ENCODE measurements around the gene RGL2. TPM values are rescaled to one million over a fixed set of nuclear protein-coding genes. Genes with fewer than 3 reads are reported as not detected.

The RGL2 gene
- total and polyA plus RNA-seq, 2 donors (not counting 1 experiment from before 2014, with no cell fraction given) = 98.5 to 133 TPM

DNA sequence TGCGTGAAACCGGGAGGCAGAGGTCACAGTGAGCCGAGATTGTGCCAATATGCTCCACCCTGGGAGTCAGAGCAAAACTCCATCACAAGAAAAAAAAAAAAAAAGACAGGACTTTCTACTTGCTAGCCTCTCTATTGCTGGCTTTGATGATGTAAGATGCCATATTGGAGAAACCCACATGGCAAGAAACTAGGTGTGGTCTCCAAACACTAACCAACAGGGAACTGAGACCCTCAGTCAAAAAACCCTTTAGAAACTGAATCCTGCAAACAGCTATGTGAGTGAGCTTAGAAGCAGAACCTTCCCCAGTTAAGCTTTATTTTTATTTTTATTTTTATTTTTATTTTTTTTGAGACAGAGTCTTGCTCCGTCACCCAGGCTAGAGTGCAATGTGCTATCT, 37.2 kb upstream of the RGL2 start:
- CTCF ChIA-PET = interaction anchor here (0.6 to 2.2 kb wide), 4 partner anchors 9 to 190 kb away, joined by 3 to 12 read pairs (median 3); partner anchors contain the start of genes RPS18, VPS52 and ZBTB22
- H3K4me1 Mint-ChIP-seq = peaks cover 43% of the 10 kb centered on the region
- POLR2A ChIA-PET = interaction anchor here (0.6 to 0.7 kb wide), 2 partner anchors 10 to 344 kb away, joined by 5 to 7 read pairs; no protein-coding TSS in a partner anchor

DNA sequence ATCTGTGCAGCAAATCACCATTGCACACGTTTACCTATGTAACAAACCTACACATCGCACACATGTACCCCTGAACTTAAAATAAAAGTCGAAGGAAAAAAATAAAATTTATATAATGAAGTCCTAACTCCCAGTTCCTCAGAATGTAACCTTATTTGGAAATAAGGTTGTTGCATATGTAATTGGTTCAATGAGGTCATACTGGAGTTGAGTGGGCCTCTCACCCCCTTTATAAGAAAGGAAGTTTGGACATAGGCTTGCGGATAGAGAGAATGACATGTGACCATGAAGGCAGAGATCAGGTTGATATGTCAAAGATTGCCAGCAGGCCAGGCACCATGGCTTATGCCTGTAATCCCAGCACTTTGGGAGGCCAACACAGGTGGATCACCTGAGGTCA, 34.9 kb upstream of the RGL2 start:
- Histone ChIP-seq H2AFZ (ENCODE audit: insufficient read depth, low read depth, low read length, poor library complexity, severe bottlenecking) (no peak overlapping the region), H3K27me3 (replicated peaks in 1 of 4; ENCODE audit: control extremely low read depth in 1 of 4, control insufficient read depth in 3 of 4, insufficient read depth in 4 of 4, low read length in 3 of 4) (no peaks in the 10 kb centered on the region), H3K9me3 (ENCODE audit: control extremely low read depth in 1 of 3, control insufficient read depth in 2 of 3, insufficient read depth in 1 of 3, low read length in 2 of 3) (no peaks in the 10 kb centered on the region), H3K36me3 (replicated peaks in 1 of 2; ENCODE audit: control extremely low read depth in 1 of 2, control insufficient read depth in 1 of 2, extremely low read depth in 1 of 2, insufficient read depth in 2 of 2, low read length in 1 of 2) (no peaks in the 10 kb centered on the region), H3K4me3 (ENCODE audit: control extremely low read depth in 1 of 5, extremely low read depth in 1 of 5, insufficient read depth in 1 of 5, low read depth in 2 of 5, low read length in 4 of 5) (no peak overlapping the region), H3K9ac (ENCODE audit: low read length) (no peak overlapping the region), H3K4me2 (replicated peaks; ENCODE audit: low read depth, low read length, poor library complexity, severe bottlenecking) (no peak overlapping the region), H3K4me1 (ENCODE audit: control insufficient read depth in 2 of 2, insufficient read depth in 2 of 2, low read length in 2 of 2) (peaks cover 29 to 47% of the 10 kb centered on the region in 2 donors), H3K79me2 (ENCODE audit: control insufficient read depth, insufficient read depth, low read length) (peaks cover 7% of the 10 kb centered on the region), H4K20me1 (ENCODE audit: control insufficient read depth, insufficient read depth, low read length, poor library complexity, severe bottlenecking) (no peaks in the 10 kb centered on the region), H3K27ac (ENCODE audit: low read length in 2 of 2) (no peak overlapping the region)
- H3K27me3 Mint-ChIP-seq = no peaks in the 10 kb centered on the region
- POLR2A ChIA-PET = interaction anchor here (0.6 to 0.7 kb wide), 4 partner anchors 8 to 40 kb away, joined by 3 to 7 read pairs (median 4); no protein-coding TSS in a partner anchor
- CTCF ChIA-PET = interaction anchor here (0.9 to 1.2 kb wide), 2 partner anchors 9 to 16 kb away, joined by 3 to 4 read pairs; partner anchors contain the start of gene ZBTB22
- DNase-seq (no peak), ATAC-seq (ENCODE audit: low read depth) (no peak)
- no peak for TF ChIP-seq EZH2 (IDR thresholded peaks at IDR 0.05; ENCODE audit: borderline replicate concordance, insufficient read depth, low read depth, low read length, poor library complexity, severe bottlenecking)
- TF ChIP-seq, protein P1, sequence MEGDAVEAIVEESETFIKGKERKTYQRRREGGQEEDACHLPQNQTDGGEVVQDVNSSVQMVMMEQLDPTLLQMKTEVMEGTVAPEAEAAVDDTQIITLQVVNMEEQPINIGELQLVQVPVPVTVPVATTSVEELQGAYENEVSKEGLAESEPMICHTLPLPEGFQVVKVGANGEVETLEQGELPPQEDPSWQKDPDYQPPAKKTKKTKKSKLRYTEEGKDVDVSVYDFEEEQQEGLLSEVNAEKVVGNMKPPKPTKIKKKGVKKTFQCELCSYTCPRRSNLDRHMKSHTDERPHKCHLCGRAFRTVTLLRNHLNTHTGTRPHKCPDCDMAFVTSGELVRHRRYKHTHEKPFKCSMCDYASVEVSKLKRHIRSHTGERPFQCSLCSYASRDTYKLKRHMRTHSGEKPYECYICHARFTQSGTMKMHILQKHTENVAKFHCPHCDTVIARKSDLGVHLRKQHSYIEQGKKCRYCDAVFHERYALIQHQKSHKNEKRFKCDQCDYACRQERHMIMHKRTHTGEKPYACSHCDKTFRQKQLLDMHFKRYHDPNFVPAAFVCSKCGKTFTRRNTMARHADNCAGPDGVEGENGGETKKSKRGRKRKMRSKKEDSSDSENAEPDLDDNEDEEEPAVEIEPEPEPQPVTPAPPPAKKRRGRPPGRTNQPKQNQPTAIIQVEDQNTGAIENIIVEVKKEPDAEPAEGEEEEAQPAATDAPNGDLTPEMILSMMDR (IDR thresholded peaks at IDR 0.05) = no peak
- no peaks in the 10 kb centered on the region for H3K9me3 Mint-ChIP-seq (ENCODE audit: insufficient read depth)
- WGBS (ENCODE audit: insufficient coverage) = no CpG with 5 or more reads among the region's 4 CpGs
- no peak overlapping the region for H3K4me3 Mint-ChIP-seq
- no peak overlapping the region for H3K27ac Mint-ChIP-seq
- peaks cover 48% of the 10 kb centered on the region for H3K4me1 Mint-ChIP-seq
- intact Hi-C loops (cut with micrococcal nuclease) = no loop called here

More for the DNA sequence above, 37.2 kb upstream of the RGL2 start:
- no peaks in the 10 kb centered on the region for H3K9me3 ChIP-seq (ENCODE audit: control extremely low read depth in 1 of 3, control insufficient read depth in 2 of 3, insufficient read depth in 1 of 3, low read length in 2 of 3)
- no peaks in the 10 kb centered on the region for H3K36me3 ChIP-seq (replicated peaks in 1 of 2; ENCODE audit: control extremely low read depth in 1 of 2, control insufficient read depth in 1 of 2, extremely low read depth in 1 of 2, insufficient read depth in 2 of 2, low read length in 1 of 2)
- H3K4me3 ChIP-seq (ENCODE audit: control extremely low read depth in 1 of 5, extremely low read depth in 1 of 5, insufficient read depth in 1 of 5, low read depth in 2 of 5, low read length in 4 of 5) = no peak overlapping the region
- H3K79me2 ChIP-seq (ENCODE audit: control insufficient read depth, insufficient read depth, low read length) = peaks cover 7% of the 10 kb centered on the region
- no peak overlapping the region for H3K27ac ChIP-seq (ENCODE audit: low read length in 2 of 2)
- Mint-ChIP-seq H3K4me3 (no peak overlapping the region), H3K27ac (no peak overlapping the region), H3K9me3 (ENCODE audit: insufficient read depth) (no peaks in the 10 kb centered on the region), H3K27me3 (no peaks in the 10 kb centered on the region)
- intact Hi-C loops (cut with micrococcal nuclease) = no loop called here
- peaks cover 22 to 38% of the 10 kb centered on the region in 2 donors for H3K4me1 ChIP-seq (ENCODE audit: control insufficient read depth in 2 of 2, insufficient read depth in 2 of 2, low read length in 2 of 2)
- DNase-seq (no peak), ATAC-seq (ENCODE audit: low read depth) (no peak)
- H4K20me1 ChIP-seq (ENCODE audit: control insufficient read depth, insufficient read depth, low read length, poor library complexity, severe bottlenecking) = no peaks in the 10 kb centered on the region
- H3K9ac ChIP-seq (ENCODE audit: low read length) = no peak overlapping the region
- no peak overlapping the region for H2AFZ ChIP-seq (ENCODE audit: insufficient read depth, low read depth, low read length, poor library complexity, severe bottlenecking)
- 93% methylated on average over 3 of the region's 4 CpGs for WGBS (ENCODE audit: insufficient coverage)
- H3K4me2 ChIP-seq (replicated peaks; ENCODE audit: low read depth, low read length, poor library complexity, severe bottlenecking) = no peak overlapping the region
- H3K27me3 ChIP-seq (replicated peaks in 1 of 4; ENCODE audit: control extremely low read depth in 1 of 4, control insufficient read depth in 3 of 4, insufficient read depth in 4 of 4, low read length in 3 of 4) = no peaks in the 10 kb centered on the region
- no peak for TF ChIP-seq EZH2 (IDR thresholded peaks at IDR 0.05; ENCODE audit: borderline replicate concordance, insufficient read depth, low read depth, low read length, poor library complexity, severe bottlenecking)
- TF ChIP-seq, protein P1 (IDR thresholded peaks at IDR 0.05) = no peak

All from B cell (primary cell).